ENCODE results near the gene PNPLA3. TPM values are rescaled to one million over a fixed set of nuclear protein-coding genes. Genes with fewer than 3 reads are reported as not detected.

PNPLA3 gene, protein sequence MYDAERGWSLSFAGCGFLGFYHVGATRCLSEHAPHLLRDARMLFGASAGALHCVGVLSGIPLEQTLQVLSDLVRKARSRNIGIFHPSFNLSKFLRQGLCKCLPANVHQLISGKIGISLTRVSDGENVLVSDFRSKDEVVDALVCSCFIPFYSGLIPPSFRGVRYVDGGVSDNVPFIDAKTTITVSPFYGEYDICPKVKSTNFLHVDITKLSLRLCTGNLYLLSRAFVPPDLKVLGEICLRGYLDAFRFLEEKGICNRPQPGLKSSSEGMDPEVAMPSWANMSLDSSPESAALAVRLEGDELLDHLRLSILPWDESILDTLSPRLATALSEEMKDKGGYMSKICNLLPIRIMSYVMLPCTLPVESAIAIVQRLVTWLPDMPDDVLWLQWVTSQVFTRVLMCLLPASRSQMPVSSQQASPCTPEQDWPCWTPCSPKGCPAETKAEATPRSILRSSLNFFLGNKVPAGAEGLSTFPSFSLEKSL
- 10.4 and 10.7 TPM in 2 replicates for total RNA-seq

DNA sequence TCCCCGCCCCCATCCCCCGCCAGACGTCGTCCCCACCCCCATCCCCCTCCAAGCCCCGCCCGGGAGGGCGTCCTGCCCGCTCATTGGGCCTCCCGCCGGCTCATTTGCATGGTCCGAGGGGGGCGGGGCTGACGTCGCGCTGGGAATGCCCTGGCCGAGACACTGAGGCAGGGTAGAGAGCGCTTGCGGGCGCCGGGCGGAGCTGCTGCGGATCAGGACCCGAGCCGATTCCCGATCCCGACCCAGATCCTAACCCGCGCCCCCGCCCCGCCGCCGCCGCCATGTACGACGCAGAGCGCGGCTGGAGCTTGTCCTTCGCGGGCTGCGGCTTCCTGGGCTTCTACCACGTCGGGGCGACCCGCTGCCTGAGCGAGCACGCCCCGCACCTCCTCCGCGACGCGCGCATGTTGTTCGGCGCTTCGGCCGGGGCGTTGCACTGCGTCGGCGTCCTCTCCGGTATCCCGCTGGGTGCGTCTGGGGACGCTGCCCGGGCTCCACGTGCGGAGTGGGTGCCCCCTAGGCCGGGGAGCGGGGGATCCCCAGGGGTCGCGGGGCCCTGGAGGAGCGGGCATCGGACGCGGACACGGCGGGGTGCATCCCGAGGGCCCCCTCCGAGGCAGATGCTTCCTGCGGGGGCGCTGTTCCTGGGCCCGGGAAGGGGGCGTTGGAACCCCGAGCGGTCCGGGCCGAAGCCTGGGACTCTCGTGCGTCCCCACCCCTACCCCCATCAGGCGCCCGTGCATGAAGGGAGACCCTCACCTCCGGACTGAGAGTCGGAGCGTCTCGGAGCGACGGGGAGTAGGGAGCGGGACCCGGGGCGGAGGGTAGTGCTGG lies at the start of gene PNPLA3:
Gene PNPLA3, plus strand, starts transcription at position 175 of the 834 bp plus-strand sequence. Its CDS starts 107 bp downstream, at position 282.

DNA sequence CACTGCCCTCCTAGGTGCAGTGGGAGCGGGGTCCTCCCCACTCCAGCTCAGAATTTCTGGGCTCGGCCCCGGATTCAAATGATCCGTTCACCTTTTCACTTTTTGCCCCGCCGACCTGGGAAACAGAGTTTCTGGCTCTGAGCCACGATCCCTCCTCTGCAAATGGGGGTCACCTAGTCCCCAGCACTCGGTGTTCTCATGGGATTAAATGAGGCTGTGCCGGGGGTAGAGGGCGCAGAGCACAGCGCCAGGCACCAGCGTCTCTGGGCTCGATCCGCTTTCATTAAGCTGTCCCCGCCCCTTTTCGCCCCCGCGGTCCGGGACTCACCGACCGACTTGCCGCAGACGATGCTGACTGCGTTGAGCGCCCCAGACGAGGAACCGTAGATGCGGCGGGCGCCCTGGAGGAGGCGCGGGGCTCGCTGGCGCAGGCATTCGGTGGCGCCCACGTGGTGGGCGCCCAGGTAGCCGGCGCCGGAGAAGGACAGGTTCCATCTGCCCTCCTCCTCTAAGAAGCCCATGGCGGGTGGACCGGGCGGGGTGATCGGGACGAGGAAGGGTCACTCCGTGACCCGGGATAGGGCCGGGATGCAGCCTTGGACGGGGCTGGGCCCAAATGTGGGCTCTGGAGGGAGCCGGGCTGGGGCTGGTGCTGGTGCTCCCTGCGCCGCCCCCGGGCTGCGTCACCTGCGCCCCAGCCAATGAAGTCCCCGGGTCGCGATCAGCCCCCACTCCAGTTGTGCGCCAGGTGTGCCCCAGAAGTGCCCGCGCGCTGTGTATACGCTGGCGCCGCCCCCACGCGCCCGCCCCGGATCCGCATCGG lies 32.0 kb upstream of the PNPLA3 start, which contains the start of gene PNPLA5:
Gene PNPLA5, minus strand, starts transcription at position 654 of the 823 bp plus-strand sequence. Its CDS starts 133 bp downstream, at position 521.

DNA sequence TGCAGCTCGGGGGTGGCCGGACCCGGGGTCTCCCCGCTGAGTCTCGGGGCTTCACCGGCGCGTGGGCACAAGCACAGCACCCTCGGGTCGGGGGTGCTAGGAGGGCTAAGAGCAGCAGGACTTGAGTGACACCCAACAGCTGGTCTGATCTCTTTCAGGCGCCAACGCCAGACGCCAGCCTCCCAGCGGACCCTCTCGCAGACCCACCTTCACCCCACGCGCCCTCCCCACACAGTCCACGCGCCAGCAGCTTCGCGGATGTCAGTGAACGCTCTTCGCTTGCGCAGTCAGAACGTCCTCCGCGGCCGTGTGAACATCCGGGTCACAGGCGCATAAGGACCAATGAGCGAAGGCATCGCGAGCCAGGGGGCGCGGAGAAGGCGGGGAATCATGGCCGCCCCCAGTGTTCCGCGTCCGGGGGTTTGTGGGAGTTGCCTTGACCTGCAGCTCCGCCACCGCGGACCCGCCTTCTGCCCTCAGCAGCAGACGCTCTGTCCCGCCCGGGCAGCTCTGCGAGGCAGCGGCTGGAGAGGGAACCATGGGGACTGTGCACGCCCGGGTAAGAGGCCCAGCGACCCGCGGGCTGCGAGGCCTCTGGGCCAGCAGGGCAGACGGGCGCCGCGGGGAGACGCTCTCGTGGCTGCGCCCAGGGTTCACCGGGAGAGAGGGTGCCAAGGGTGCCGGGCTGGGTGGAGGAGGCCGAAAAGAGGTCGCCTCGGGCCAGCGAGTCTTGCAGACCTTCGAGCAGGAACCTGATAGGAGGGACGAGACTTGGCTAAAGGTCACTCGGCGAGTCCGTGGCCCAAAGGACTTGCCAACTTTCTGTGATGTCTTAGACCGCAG lies 31.7 kb downstream of the PNPLA3 start, which contains the start of gene SAMM50:
Gene SAMM50, plus strand, starts transcription at position 403 of the 843 bp plus-strand sequence. Its CDS starts 136 bp downstream, at position 539.

Other genes with a start within 250 kb of the PNPLA3 start
- 0.50 and 0.74 TPM in 2 replicates for gene EFCAB6, start 111.5 kb upstream of the PNPLA3 start, total RNA-seq
- 0.15 and 0.17 TPM in 2 replicates for gene SULT4A1, start 61.3 kb upstream of the PNPLA3 start, total RNA-seq
- gene PNPLA5, start 31.8 kb upstream of the PNPLA3 start, total RNA-seq: not detected in 2 replicates
- 49.5 and 51.9 TPM in 2 replicates for gene SAMM50, start 31.6 kb downstream of the PNPLA3 start, total RNA-seq
- 43.4 and 61.2 TPM in 2 replicates for gene PARVB, start 100.5 kb downstream of the PNPLA3 start, total RNA-seq

Data from bronchus fibroblast of lung (primary cell).